ENCODE data around the gene ABHD15. TPM values are rescaled to one million over a fixed set of nuclear protein-coding genes. Genes with fewer than 3 reads are reported as not detected.

ABHD15 gene
- total RNA-seq, 1 donor from 2014 or later: 6.3 TPM

DNA sequence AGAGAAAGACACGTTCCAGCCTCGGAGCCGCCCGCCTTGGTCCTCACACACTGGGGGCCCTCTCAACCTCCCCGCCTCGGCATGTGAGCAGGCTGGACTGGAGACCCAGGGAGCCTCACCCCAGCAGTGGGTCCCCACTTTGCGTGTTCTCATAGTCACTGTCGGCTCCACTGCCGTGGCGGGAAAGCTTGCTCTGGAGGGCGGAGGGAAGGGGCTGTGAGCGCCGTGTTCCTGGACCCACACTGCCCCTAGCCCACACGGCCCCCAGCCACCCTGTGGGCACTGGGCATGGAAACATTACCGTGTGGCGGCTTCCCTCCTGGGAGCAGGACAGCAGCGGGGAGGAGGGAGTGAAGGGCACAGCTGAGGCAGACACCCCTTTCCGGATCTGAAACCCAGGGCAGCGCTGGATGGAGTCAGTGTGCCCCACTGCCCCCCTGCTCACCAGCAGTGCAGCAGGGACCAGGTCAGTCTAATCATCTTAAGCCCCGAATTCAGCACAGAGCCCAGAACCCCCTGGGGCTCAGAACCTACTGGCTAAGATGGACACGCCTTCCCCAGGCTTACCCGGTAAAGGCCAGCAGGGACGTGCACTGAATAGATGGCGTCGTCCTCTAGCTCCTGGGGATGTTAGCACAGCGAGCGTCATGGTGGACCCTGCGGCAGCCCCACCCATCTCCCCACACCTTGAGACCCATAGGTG lies 8.8 kb upstream of the ABHD15 start:
- no peak for DNase-seq (ENCODE audit: low read depth)
- Histone ChIP-seq H3K4me3 (ENCODE audit: low read depth, low read length) (no peak overlapping the region), H3K36me3 (ENCODE audit: control insufficient read depth, insufficient read depth, low read length) (peaks cover 41% of the 10 kb centered on the region), H3K27me3 (ENCODE audit: control insufficient read depth, insufficient read depth, low read length) (no peaks in the 10 kb centered on the region)
- TF ChIP-seq, protein P1, sequence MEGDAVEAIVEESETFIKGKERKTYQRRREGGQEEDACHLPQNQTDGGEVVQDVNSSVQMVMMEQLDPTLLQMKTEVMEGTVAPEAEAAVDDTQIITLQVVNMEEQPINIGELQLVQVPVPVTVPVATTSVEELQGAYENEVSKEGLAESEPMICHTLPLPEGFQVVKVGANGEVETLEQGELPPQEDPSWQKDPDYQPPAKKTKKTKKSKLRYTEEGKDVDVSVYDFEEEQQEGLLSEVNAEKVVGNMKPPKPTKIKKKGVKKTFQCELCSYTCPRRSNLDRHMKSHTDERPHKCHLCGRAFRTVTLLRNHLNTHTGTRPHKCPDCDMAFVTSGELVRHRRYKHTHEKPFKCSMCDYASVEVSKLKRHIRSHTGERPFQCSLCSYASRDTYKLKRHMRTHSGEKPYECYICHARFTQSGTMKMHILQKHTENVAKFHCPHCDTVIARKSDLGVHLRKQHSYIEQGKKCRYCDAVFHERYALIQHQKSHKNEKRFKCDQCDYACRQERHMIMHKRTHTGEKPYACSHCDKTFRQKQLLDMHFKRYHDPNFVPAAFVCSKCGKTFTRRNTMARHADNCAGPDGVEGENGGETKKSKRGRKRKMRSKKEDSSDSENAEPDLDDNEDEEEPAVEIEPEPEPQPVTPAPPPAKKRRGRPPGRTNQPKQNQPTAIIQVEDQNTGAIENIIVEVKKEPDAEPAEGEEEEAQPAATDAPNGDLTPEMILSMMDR (IDR thresholded peaks at IDR 0.05; ENCODE audit: insufficient read depth, low read length, severe bottlenecking): no peak
- no peak for FAIRE-seq

DNA sequence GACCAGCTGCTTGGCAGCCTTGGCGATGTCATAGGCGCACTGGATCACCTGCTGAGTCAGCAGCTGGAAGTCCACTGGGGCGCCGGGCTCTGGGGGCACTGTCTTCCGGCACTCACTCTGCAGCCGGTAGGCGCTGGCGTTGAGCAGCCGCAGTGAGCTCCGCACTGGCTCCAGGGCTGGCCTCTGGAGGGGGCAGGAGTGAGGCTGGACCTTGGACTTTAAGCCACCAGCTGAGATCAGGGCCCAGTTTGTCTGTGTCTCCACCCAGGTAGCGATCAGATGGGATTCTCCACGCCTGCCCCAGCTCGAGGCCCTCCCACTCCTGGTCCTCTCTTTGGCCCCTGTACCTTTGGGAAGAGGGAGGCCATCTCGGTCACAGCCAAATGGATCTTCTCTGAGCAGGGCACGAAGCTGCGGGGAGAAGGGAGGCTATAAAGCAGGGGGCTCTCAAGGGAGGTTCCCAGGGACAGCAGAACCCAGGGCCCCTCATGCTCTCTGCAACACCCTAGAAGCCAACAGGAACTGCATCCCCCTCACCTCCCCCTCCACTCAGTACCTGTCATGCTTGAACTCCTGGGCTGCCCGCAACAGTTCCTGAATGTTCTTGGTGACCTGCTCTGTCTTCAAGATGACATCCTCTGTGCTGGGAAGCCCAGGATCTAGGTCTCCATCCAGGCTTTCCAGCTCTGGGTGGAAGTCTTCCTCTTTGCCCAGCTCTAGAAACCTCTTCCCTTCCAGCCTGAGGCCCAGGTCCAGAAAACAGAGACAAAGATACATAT lies 8.1 kb upstream of the ABHD15 start:
- TF ChIP-seq, protein P1 (IDR thresholded peaks at IDR 0.05; ENCODE audit: insufficient read depth, low read length, severe bottlenecking): no peak
- peaks cover 37% of the 10 kb centered on the region for H3K36me3 ChIP-seq (ENCODE audit: control insufficient read depth, insufficient read depth, low read length)
- no peak overlapping the region for H3K4me3 ChIP-seq (ENCODE audit: low read depth, low read length)
- FAIRE-seq: no peak
- DNase-seq (ENCODE audit: low read depth): no peak
- H3K27me3 ChIP-seq (ENCODE audit: control insufficient read depth, insufficient read depth, low read length): no peaks in the 10 kb centered on the region

DNA sequence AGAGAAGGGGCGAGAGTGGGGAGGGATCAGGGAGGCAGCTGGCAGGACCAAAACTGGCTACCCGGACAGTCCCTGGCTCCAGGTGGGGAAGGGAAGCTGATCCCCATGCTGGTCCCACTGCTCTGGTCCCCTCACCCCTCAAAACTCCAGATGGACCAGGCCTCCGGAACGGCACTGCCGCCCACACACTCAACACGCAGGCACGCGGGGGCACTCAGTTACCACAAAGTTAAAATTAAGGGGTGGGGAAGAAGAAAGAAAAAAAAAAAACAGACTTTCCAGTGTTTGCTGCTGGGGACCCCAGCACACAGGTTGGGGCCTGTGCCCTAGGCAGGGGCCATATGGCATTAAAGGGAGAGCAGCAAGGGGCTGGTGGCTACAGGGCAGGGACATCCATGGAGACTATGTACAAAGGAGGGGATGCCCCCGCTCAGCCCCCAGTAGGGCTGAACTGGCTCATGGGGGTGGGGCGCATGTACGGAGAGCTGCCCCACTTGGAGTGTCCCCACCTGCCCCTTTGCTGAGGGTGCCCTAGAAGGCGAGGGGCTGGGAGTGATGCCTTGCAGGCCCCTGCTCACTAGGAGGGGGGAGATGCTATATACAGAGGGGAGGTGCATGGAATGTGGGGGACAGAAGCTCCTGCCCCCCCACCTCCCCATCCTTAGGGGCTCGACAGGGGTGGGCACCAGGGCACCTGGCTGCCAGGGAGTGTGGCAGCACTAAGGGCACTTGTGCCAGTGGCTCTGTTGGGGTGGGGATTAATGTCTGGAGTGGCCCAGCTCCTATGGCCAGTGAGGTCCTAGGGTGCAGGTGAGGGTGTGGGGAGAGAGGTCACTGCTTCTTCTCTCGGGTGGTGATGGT lies 7.3 kb upstream of the ABHD15 start:
- H3K36me3 ChIP-seq (ENCODE audit: control insufficient read depth, insufficient read depth, low read length): peaks cover 34% of the 10 kb centered on the region
- TF ChIP-seq, protein P1 (IDR thresholded peaks at IDR 0.05; ENCODE audit: insufficient read depth, low read length, severe bottlenecking): no peak
- no peaks in the 10 kb centered on the region for H3K27me3 ChIP-seq (ENCODE audit: control insufficient read depth, insufficient read depth, low read length)
- H3K4me3 ChIP-seq (ENCODE audit: low read depth, low read length): no peak overlapping the region
- no peak for DNase-seq (ENCODE audit: low read depth)
- no peak for FAIRE-seq

DNA sequence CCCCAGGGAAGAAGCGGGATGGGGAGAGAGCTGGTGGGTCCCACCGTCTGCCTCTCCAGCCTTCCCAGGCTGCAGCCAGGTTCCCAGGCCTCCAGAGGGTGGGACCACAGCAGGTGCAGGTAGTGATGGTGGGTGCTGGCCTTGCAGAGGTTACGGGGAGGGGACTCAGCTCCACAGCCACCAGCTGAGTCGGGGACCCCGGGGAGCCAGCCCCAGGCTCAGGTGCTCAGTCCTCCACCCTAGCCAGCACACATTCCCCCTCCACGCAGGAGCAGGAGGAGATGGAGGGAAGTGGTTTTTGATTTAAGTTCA lies 6.7 kb upstream of the ABHD15 start:
- TF ChIP-seq, protein P1 (IDR thresholded peaks at IDR 0.05; ENCODE audit: insufficient read depth, low read length, severe bottlenecking): no peak
- FAIRE-seq (no peak), DNase-seq (ENCODE audit: low read depth) (no peak)
- Histone ChIP-seq H3K4me3 (ENCODE audit: low read depth, low read length) (no peak overlapping the region), H3K36me3 (ENCODE audit: control insufficient read depth, insufficient read depth, low read length) (peaks cover 32% of the 10 kb centered on the region), H3K27me3 (ENCODE audit: control insufficient read depth, insufficient read depth, low read length) (no peaks in the 10 kb centered on the region)

DNA sequence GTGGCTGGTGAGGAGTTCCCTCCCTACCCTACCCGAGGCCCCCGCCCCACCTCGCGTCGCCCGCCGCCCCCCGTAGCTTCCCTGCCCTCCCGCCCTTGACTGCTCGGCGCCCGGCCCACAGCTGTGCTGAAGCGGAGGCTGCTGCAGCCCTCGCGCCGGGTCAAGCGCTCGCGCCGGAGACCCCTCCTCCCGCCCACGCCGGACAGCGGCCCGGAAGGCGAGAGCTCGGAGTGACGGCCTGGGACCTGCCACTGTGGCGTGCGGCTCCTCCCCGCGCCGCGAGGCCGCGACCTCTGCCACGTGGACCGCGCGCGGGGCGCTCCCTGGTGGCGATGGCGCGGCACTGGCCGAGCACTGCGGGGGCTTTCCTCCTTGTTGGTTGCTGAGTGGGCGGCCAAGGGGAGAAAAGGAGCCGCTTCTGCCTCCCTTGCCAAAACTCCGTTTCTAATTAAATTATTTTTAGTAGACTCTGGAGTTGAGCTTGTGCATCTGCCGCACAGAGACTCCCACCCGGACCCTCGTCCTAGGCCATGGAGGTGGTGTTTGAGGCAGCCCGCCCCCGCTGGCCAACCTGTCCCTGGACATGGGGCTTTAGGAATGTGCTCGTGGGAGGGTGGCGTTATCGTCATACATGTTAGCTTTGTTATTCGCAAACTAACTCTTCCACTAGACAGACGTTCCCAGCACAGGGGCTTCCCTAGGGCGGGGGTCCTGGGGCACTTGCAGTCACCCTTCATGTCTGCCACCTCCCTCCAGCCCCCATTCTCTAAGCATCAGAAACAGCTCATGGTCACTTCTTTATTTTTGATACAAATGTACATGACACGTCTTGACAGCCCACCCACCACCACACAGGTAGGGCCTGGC lies 6.1 kb upstream of the ABHD15 start:
- no peak for FAIRE-seq
- H3K4me3 ChIP-seq (ENCODE audit: low read depth, low read length): no peak overlapping the region

More for the DNA sequence above, 6.1 kb upstream of the ABHD15 start:
- TF ChIP-seq, protein P1 (IDR thresholded peaks at IDR 0.05; ENCODE audit: insufficient read depth, low read length, severe bottlenecking): peak; percentile 52
- H3K36me3 ChIP-seq (ENCODE audit: control insufficient read depth, insufficient read depth, low read length): peaks cover 28% of the 10 kb centered on the region
- no peak for DNase-seq (ENCODE audit: low read depth)
- H3K27me3 ChIP-seq (ENCODE audit: control insufficient read depth, insufficient read depth, low read length): no peaks in the 10 kb centered on the region

Measured in bronchial epithelial cell (primary cell).